ENCODE results near the gene MTMR12.

- TF ChIP-seq CTCF (IDR thresholded peaks at IDR 0.05), result no peak
- TF ChIP-seq POLR2A (IDR thresholded peaks at IDR 0.05), result no peak
Measured at GRCh38 chr5:32239385-32239784, 73.4 kb downstream of the MTMR12 start.
